Astrocyte of the cerebellum (primary cell): ENCODE data around the gene ACHE.

Experiments
- DNase-seq: peaks from one replicate; pipeline ENCODE4 v3.0.0-alpha.2; 2011; ENCODE audit warnings: low read depth
- H3K4me3 ChIP-seq: 2 replicates; pipeline ENCODE4 v1.5.1; 2011; ENCODE audit warnings: mild to moderate bottlenecking, low read depth, low read length, moderate library complexity
- in situ Hi-C: cut with HindIII; loops from 2 replicates; pipeline ENCODE4 v1.10.0; 2017; ENCODE audit warnings: low sequenced_read_pairs
- TF ChIP-seq, protein P1 (sequence below): IDR thresholded peaks from 2 replicates; pipeline ENCODE4 v1.5.1; 2012; ENCODE audit warnings: low read length, low read depth, moderate library complexity, mild to moderate bottlenecking; ENCODE audit errors: missing control alignments

Gene ACHE

DNA sequence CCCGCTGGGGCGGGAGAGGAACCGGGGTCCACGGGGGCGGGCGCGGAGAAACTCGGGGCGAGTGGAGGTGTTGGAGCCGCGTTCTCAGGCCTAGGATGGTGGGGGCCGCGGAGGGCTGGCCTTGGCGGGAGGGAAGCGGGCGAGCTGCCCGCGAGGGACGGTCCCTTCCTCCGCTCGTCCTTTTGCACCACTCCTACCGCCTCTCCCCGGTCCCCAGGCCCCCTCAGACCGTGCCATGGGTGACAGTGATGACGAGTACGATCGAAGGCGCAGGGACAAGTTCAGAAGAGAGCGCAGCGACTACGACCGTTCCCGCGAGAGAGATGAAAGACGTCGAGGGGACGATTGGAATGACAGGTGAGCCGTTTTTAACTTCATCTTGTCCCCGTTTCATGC is 20.3 kb downstream of the ACHE start:
- in situ Hi-C loops, result no loop called here
- TF ChIP-seq, protein P1, sequence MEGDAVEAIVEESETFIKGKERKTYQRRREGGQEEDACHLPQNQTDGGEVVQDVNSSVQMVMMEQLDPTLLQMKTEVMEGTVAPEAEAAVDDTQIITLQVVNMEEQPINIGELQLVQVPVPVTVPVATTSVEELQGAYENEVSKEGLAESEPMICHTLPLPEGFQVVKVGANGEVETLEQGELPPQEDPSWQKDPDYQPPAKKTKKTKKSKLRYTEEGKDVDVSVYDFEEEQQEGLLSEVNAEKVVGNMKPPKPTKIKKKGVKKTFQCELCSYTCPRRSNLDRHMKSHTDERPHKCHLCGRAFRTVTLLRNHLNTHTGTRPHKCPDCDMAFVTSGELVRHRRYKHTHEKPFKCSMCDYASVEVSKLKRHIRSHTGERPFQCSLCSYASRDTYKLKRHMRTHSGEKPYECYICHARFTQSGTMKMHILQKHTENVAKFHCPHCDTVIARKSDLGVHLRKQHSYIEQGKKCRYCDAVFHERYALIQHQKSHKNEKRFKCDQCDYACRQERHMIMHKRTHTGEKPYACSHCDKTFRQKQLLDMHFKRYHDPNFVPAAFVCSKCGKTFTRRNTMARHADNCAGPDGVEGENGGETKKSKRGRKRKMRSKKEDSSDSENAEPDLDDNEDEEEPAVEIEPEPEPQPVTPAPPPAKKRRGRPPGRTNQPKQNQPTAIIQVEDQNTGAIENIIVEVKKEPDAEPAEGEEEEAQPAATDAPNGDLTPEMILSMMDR, result no peak
- DNase-seq, result no peak
- H3K4me3 ChIP-seq, result peak overlapping the region; percentile 77

DNA sequence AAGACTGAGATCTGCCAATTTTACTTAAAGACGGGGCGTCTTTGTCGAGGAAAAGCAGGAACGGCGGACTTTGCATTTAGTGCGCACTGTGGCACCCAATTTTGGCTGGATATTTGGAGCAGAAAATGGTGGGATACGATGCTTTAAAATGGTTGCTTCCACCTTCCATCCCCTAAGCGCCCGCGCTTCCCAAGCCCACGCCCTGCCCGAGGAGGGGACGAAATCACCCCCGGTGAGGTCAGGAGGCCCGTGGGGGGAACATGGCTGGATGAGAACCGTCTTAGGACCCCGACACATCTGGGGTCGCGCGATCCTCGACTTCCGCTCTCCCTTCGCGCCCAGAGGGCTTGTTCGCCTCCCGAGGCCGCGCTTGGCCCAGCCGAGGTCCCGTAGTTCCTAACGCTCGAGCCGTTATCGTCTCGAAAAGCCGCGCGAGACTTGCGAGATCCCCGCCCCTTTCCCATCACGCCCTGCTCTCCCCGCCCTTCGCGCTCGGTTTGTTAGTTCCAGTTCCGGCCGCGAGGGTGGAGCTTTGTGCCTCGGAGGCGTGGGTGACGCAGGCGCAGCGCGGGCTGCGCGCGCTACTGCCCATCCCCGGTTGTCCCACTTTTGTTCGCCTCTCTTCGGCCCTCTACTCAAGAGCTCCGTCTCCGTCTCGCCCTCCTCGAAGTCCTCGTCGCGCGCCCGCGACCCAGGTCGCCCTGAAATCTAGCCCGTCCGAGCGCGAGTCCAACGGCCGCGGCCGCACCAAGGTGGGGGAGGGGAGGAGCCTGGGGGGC is 20.9 kb downstream of the ACHE start, which contains the start of gene SRRT:
SRRT (plus strand) TSS at position 527 of the 779 bp plus-strand sequence. CDS start 488 bp downstream, outside the sequence.
- peak within 1 kb of the TSS; percentile 77 for H3K4me3 ChIP-seq
- TF ChIP-seq, protein P1, result peak; percentile 25
- in situ Hi-C loops, result no loop called here
- peak; percentile 97 for DNase-seq

DNA sequence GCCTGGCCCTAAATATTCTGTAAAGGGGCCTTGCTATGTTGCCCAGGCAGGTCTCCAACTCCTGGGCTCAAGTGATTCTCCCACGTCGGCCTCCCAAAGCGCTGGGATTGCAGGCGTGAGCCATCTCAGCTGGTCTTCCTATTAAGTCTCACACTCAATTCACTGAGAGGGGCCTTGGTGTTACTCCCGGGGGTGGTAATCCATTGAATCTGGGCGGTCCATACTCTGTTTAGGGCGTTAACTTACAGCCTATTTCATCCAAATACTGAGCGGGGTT is 21.4 kb downstream of the ACHE start:
- TF ChIP-seq, protein P1, result no peak
- peak overlapping the region; percentile 77 for H3K4me3 ChIP-seq
- DNase-seq, result no peak
- in situ Hi-C loops, result no loop called here

DNA sequence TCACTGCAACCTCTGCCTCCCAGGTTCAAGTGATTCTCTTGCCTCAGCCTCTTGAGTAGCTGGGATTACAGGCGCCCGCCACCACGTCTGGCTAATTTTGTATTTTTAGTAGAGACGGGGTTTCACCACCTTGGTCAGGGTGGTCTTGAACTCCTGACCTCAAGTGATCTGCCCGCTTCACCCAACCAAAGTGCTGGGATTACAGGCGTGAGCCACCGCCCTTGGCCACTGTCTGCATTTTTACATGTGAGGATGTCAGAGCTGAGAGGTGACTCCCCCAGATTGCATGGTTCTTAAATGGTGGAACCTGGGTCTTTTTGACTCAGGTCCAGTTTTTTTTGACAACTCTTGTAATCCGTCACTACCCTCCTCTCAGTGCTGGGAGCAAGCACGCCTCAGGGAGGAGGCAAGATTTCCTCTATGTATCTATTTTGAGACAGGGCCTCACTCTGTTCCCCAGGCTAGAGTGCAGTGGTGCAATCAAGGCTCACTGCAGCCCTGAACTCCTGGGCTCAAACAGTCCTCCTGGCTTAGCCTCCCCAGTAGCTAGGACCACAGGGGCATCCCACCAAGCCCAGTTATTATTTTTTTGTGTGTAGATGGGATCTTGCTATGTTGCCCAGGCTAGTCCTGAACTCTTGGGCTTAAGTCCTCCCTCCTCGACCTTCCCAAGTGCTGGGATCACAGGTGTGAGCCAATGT is 21.9 kb downstream of the ACHE start:
- no peak overlapping the region for H3K4me3 ChIP-seq
- no peak for DNase-seq
- in situ Hi-C loops, result no loop called here
- TF ChIP-seq, protein P1, result no peak

DNA sequence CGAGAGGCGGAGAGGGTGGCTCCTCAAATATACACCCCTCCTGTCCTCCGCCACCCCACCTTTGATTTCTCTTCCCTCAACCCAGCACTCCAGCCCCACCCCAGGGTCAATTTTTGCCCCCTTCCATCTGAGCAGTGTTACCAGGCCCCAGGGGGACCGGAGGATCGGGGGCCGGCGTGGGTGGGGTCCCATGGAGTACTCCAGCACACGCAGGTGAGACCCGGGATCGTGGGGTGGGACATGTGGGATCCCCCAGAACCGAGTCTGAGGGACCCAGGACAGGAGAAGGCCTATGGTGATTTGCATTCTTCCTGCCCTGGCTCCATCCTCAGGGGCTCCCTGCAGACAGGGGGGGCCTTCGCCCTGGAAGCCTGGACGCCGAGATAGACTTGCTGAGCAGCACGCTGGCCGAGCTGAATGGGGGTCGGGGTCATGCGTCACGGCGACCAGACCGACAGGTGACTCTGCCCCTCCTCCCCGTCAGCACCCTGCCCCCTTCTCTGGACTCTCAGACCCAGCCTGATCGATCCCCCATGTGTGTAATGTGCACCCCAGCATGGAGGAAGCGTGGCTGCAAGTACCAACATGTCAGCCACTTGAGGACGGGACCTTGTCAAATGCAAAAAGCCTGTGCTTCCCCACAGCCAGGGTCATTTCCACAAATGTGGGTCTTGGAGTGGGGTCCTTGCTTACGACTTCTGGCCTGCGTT is 27.8 kb downstream of the ACHE start:
- in situ Hi-C loops, result no loop called here
- DNase-seq, result no peak
- peak overlapping the region; percentile 97 for H3K4me3 ChIP-seq
- TF ChIP-seq, protein P1, result no peak

DNA sequence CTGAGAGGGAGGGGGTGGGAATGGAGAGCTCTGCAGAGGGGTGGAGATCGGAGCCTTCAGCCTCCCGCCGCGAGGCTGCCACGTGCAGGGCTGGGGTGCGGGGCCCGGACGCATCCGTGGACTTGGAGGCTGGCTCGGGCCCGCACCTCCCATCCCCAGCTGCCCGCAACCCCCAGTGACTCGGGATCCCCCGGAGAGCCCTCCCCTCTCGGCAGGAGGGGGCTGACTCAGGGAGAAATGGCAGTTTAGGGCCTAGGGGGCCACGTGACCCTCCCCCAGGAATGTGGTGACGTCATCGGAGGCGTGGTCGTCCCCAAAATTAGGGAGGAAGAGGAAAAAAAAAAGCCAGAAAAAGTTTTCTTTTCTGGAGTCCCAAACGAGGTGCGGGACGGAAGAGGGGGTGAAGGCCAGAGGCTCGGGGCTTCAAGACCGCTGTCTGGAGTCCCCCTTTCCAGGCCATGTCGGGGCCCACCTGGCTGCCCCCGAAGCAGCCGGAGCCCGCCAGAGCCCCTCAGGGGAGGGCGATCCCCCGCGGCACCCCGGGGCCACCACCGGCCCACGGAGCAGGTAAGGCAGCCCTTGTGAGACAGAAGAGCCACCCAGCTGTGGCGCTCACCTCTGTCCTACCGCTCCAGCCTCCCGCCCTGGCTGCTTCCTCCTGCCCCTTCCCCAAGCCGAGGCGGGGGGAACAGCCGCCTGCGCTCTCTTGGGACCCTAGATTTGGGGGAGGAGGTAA is 28.5 kb downstream of the ACHE start, which contains the start of gene TRIP6:
TRIP6 (plus strand) TSS at position 348 of the 736 bp plus-strand sequence; CDS start at position 459, 111 bp downstream.
- in situ Hi-C loops, result no loop called here
- DNase-seq, result peak; percentile 80
- H3K4me3 ChIP-seq, result peak within 1 kb of the TSS; percentile 97
- TF ChIP-seq, protein P1, result no peak
